ENCODE data around the gene TLE1. TPM values are rescaled to one million over a fixed set of nuclear protein-coding genes. Genes with fewer than 3 reads are reported as not detected.
A peak's percentile ranks its signal among the peaks of the same experiment; 100 is the strongest.

TLE1 gene
- total and polyA plus RNA-seq, 2 donors (not counting 1 experiment from before 2014, with no cell fraction given): 33.5 to 80.3 TPM

- Mint-ChIP-seq H3K9me3 (ENCODE audit: insufficient read depth) (no peaks in the 10 kb centered on the region), H3K27me3 (no peaks in the 10 kb centered on the region), H3K4me1 (peaks cover 70% of the 10 kb centered on the region), H3K27ac (no peak overlapping the region), H3K4me3 (peak overlapping the region; percentile 14)
- Histone ChIP-seq H3K4me2 (replicated peaks; ENCODE audit: low read depth, low read length, poor library complexity, severe bottlenecking) (no peak overlapping the region), H3K27me3 (replicated peaks in 1 of 4; ENCODE audit: control extremely low read depth in 1 of 4, control insufficient read depth in 3 of 4, insufficient read depth in 4 of 4, low read length in 3 of 4) (no peaks in the 10 kb centered on the region), H3K9ac (ENCODE audit: low read length) (no peak overlapping the region), H4K20me1 (ENCODE audit: control insufficient read depth, insufficient read depth, low read length, poor library complexity, severe bottlenecking) (peaks cover 6% of the 10 kb centered on the region), H3K4me3 (ENCODE audit: control extremely low read depth in 1 of 5, extremely low read depth in 1 of 5, insufficient read depth in 1 of 5, low read depth in 2 of 5, low read length in 4 of 5) (no peak overlapping the region), H3K4me1 (ENCODE audit: control insufficient read depth in 2 of 2, insufficient read depth in 2 of 2, low read length in 2 of 2) (peaks cover 49 to 60% of the 10 kb centered on the region in 2 donors), H3K79me2 (ENCODE audit: control insufficient read depth, insufficient read depth, low read length) (peaks cover 34% of the 10 kb centered on the region), H2AFZ (ENCODE audit: insufficient read depth, low read depth, low read length, poor library complexity, severe bottlenecking) (no peak overlapping the region), H3K9me3 (ENCODE audit: control extremely low read depth in 1 of 3, control insufficient read depth in 2 of 3, insufficient read depth in 1 of 3, low read length in 2 of 3) (no peaks in the 10 kb centered on the region), H3K27ac (ENCODE audit: low read length in 2 of 2) (no peak overlapping the region), H3K36me3 (replicated peaks in 1 of 2; ENCODE audit: control extremely low read depth in 1 of 2, control insufficient read depth in 1 of 2, extremely low read depth in 1 of 2, insufficient read depth in 2 of 2, low read length in 1 of 2) (peaks cover 10 to 20% of the 10 kb centered on the region in 2 experiments)
- ATAC-seq (ENCODE audit: low read depth): no peak
- POLR2A ChIA-PET: no interaction called here
- intact Hi-C loops (cut with micrococcal nuclease): loop anchor here (10.0 kb wide), 1 partner anchor 57 kb away; no protein-coding TSS in a partner anchor
- no peak for TF ChIP-seq CTCF (IDR thresholded peaks at IDR 0.05)
- no peak for TF ChIP-seq EZH2 (IDR thresholded peaks at IDR 0.05; ENCODE audit: borderline replicate concordance, insufficient read depth, low read depth, low read length, poor library complexity, severe bottlenecking)
- 79% methylated on average over 2 of the region's 7 CpGs for WGBS (ENCODE audit: insufficient coverage)
- CTCF ChIA-PET: no interaction called here
- DNase-seq: no peak
Measured at GRCh38 chr9:81652058-81652687, 37.2 kb downstream of the TLE1 start.
